ENCODE measurements around the gene UAP1.
A peak's percentile ranks its signal among the peaks of the same experiment; 100 is the strongest.

UAP1 gene

DNA sequence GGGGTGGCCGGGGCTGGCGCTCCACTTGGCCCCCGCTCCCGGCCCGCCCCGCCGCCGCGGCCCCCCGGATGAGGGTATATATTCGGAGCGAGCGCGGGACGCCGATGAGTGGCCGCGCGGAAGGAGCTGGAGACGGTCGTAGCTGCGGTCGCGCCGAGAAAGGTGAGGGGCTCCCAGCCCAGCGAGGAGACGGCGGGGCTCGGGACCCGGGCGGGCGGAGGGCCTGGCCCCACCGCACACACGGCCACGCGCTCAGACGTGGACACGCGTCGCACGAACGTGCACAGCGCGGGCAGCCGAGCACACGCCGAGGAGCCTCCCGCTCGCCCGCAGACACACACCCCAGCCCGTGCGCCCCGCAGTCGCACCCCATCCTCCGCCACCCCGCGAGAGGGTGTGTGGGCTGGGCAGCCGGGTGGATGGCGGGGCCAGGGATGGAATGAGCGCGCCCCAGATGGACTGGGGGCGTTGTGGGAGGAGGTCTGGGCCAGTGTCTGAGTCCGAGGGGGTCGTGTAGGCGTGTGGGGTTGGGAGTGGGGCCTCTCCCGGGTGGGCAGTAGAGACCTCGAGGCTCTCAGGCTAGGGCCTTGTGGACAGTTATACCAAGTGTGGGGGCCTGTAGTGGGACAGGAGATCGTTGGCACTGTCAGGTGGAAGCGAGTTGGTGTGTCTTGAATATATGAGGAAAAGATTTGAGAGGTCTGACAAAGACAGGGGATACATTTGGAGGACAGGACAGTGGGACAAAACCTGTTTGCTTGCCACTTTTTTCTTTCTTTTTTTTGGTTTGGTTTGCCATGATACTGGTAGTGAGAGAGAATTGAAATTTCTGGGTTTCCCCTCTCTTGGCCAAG, at the start of gene UAP1:
UAP1 (plus strand) TSS at position 107 of the 854 bp plus-strand sequence. CDS start 4,347 bp downstream, outside the sequence.
- peak; percentile 26 for DNase-seq (ENCODE audit: low spot score)

DNA sequence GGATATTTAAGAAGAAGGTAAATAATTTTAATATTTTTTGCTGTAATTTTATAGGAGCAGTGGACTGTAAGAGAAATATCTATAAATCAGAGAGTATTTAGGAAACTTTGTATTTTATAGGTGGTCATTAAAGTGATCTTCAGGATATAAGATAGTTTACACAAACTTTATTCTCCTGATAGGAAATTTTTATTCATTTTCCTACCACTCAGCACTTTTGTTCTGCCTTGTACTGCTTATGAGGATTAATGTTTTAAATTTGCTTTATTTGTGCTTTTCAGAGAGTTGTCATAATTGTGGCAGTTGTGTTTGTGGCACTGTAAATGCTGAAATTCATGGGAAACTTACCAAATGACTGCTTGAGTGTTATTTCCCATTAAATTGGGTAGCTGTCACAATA, 34.2 kb upstream of the UAP1 start:
- no peak for DNase-seq (ENCODE audit: low spot score)

DNA sequence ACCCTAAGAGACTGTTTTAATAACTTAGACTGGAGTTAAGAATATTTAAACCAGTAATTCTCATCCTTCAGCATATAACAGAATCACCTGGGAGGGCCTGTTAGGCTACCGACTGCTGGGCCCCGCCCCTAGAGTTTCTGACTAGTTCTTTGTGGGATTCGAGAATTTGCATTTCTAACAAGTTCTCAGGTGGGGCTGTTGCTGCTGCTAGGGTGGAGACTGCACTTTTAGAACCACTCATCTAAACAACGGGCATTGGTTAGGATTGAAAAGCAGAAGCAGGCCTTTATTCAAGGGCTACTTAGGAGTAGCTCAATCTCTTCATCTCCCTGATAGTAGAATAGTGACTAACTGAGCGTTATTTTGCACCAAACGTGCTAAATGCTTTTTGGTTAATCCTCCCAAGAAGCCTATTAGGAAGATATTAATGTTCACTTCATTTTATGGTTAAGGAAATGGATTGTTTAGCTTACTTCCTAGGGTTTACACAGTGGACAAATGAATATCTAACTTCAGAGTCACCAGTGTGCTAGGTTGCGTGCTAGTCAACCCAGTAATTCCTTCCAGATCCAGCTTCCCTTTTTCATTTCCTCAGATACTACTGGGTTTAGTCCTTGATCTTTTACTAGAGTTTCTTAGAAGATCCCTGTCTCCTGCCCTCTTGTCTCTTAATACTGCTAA, 31.1 kb upstream of the UAP1 start:
- peak; percentile 37 for DNase-seq (ENCODE audit: low spot score)

DNA sequence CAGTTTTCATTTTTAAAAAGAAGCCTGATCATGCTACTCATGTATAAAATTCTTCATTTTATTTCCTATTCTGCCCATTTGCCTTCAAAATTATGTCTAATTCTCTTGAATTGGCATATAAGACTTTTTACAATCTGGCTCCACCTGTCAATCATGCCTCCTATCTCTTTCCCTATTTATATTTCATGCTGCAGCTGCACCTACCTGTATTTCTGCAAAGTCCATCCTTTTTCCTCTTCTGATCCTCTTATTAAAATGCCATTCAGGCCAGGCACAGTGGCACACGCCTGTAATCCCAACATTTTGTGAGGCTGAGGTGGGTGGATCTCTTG, 30.6 kb upstream of the UAP1 start:
- DNase-seq (ENCODE audit: low spot score), result no peak

DNA sequence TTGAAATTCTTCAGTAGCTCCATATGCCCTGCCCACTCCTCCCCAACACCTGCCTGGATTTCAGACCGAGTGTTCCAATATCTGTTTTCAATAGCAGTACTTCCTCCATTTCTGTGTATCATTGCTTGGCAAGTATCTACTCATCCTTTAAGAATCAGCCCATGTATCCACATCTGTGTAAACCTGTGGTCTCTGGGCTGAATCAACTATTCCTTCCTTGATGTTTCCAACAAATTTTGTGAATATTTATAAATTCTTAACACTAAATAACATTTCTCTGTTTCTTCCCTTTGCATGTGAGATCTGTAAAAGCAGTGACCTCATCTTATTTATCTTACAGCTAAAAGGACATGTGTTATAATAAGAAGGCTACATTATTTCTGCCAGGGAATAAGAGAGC, 26.0 kb upstream of the UAP1 start:
- no peak for DNase-seq (ENCODE audit: low spot score)

DNA sequence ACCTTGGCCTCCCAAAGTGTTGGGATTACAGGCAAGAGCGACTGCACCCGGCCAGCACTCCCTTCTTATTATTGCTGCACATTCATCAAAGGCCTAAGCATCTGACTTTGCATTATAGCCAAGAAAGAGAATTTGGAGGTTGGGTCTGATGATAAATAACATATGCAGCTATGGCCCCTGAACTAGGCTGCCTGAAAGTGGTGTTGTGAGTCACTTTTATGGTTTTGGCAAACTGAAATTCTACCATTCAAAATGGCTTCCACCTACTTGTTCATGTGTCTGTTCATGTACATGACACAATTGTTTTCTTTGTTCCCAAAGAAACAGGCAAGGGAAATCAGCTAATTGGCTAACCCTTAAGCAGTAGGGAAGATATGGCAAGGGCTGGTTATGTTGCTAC, 25.0 kb upstream of the UAP1 start:
- no peak for DNase-seq (ENCODE audit: low spot score)

DNA sequence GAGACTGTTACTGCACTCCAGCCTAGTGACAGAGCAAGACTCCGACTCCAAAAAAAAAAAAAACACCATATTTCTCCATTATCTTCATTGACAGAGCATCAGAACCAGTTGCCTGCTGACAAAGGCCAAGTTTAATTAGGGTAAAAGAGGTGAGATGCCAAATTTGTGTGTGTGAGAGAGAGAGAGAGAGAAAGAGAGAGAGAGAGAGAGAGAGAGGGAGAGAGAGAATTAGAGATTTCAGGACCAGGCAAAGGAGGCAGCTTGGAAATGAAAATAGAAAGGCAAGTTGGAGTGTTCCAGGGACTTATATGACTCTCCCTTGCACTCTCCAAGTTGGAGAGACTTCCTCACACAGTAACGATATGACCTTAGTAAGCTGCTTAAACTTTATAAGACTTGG, 24.3 kb upstream of the UAP1 start:
- DNase-seq (ENCODE audit: low spot score), result no peak

DNA sequence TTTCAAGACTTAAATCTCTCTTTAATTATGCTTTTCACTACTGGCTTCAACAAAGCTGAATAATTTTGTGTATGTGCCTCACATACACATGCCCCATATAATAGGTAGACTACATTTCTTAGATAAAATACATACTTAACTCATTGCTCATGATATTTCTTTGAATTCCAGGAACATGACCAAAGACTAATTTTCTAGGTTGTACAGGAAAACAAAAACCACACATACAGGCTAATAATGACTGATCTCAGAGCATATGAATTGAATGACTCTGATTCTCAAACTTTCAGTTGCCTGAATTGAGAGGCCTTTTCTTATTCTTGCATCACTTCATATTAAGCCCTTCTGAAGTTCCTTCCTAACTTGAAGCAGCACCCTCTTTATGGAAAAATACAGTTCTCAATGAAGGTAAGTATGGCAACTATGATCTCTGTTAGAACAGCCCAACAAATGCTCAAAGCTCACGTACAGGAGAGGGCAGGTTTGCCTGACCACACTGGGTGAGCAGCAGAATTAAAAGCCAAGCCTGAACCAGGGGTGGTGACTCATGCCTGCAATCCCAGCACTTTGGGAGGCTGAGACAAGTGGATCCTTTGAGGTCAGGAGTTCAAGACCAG, 22.6 kb upstream of the UAP1 start:
- DNase-seq (ENCODE audit: low spot score), result no peak

DNA sequence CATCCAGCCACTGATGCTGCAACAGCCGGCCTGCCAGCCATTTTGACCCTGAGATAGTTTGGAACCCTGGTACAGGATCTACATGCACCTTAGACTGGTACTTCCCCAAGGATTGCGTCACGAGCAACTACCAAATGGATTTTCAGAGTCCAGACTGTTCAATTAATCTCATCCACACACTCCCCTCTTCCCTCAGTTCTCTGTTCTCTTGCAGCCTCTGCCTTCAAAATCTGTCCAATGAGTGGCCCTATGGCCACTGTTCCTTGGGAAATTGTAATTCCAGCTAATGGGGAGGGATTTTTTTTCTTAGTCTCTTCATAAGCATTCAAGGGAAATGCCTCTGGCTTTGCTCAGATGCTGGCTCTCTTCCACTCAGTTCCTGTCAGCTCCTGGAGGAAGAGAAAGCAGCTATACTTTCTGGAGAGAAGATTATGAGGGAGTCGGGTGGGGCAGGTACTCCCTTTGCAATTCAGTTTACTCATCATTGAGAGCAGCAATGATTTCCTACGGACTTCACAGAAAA, 19.8 kb upstream of the UAP1 start:
- DNase-seq (ENCODE audit: low spot score), result no peak

DNA sequence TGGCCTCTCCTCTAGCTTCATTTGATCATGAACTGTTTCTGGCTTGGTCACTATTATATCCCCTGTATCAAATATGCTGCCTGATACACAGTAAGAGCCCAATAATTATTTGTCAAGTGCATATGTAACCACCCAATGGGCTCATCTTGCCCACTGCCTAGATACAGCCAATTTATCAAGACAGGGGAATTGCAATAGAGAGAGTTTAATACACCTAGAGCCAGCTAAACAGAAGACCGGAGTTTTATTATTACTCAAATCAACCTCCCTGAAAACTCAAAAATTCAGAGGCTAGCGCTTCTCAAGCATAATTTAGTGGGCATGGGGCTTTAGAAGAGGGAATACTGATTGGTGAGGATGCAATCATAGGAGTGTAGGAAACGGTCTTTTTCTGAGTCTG, 18.3 kb upstream of the UAP1 start:
- no peak for DNase-seq (ENCODE audit: low spot score)

DNA sequence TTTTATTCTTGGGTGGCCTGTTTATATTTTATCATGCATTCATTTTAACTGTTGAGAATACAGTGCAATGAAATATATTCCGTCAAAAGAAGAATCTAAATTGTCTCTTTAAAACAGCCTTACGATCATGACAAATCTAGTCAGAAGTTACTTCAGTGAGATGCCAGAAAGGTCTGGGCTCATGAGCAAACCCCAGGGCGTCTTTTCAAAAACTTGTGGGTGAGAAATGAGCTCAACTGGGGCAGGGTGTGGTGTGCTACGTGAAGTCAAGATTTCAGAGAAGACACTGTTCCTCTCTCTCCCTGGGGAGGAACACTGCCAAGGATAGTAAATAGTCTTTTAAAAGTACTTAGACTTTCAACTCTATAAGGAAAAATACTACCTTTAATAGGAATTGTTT, 13.4 kb upstream of the UAP1 start:
- no peak for DNase-seq (ENCODE audit: low spot score)

DNA sequence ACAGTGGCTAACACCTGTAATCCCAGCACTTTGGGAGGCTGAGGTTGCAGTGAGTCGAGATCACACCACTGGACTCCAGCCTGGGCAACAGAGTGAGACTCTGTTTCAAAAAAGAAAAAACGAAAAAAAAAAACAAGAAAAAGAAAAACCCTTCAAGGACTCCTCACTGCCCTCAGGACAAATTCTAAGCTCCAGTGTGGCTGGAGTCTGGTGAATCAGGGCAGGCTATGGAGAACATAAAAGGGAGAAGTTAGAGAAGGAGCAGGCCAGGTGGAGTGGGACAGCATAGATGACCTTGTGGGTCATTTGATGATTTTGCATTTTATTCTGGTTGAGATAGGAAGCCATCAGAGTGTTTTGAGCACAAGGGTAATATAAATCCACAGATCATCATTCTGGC, 12.5 kb upstream of the UAP1 start:
- DNase-seq (ENCODE audit: low spot score), result no peak

DNA sequence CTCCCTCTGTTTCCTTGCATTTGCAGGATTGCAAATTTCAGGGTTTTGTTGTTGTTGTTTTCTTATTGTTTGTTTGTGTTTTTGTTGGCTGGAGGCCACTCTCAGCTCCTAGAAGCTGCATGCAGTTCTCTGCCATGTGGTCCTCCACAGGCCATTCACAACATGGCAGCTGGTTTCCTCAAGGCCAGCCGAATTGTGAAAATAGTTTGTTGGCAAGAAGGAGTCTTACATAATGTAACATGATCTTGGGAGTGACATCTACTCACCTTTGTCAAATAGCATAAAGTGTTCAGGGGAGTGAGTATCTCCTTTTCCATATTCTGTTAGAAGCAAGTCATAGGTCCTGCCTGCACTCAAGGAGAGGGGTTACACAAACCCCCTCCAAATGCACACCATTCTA, 10.6 kb upstream of the UAP1 start:
- no peak for DNase-seq (ENCODE audit: low spot score)

DNA sequence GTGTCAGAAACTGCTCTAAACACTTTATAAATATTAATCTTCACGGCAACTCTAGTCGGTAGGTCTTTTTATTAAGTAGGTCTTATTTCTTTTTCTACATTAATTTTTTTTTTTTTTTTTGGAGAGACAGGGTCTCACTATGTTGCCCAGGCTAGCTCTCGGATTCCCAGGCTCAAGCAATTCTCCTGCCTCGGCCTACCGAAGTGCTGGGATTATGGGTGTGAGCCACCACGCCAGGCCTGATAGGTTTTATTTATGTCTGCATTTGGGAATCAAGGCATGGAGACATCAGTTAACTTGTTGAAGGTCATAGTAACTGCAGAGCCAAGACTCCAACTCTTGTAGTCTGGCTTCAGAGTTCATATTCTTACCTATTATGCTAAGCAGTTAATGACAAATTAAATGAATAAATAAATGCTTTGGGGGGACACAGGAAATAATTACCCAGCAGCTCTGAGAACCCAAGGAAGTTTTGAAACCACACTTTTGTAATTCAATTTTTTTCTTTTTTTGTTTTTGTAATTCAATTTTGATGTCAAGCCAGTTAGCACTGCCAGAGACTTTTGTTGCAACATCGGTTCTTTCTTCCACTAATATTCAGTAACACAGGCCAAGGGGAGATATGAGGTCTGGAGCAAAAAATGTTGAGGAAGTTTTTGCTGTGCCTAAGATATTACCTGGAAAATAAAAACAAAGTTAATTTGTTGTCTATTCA, 9.4 kb upstream of the UAP1 start:
- DNase-seq (ENCODE audit: low spot score), result no peak

DNA sequence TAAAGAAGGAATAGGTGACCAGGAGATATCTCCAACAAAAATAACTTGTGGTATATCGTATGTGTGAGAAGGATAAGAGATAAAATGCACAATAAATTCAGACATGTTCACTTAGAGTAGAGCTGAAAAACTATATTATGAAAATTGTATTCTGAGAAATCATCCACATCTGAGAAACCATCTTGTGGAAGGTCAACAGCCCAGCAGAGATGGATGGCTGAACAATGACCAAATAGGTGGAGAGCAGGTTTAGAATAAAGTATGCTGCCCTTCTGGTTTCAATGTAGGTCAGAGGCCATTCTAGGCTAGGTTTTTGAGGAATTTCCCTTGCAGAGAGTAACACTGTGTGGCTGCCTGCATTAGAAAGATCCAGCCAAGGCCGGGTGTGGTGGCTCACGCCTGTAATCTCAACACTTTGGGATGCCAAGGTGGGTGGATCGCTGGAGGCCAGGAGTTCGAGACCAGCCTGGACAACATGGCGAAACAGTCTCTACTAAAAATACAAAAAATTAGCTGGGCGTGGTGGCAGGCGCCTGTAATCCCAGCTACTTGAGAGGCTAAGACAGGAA, 8.8 kb upstream of the UAP1 start:
- no peak for DNase-seq (ENCODE audit: low spot score)

DNA sequence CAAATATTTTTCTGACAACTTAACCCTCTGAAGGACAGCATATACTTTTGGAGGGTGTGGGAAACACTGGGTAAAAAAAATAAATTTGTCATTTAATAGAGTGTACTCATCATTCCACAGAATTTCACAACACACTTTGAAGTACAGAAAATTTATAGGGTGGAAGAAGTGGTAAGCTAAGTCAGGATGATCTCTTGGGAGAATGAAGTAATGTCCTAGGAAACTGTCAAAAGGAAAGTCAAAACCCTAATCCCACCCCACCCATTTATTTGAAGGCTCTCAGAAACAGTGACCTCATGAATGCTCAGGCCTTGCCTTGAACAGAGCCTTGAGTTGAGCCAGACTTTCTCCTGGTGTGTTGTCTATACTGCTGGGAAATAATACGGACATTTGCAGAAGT, 7.3 kb upstream of the UAP1 start:
- no peak for DNase-seq (ENCODE audit: low spot score)

DNA sequence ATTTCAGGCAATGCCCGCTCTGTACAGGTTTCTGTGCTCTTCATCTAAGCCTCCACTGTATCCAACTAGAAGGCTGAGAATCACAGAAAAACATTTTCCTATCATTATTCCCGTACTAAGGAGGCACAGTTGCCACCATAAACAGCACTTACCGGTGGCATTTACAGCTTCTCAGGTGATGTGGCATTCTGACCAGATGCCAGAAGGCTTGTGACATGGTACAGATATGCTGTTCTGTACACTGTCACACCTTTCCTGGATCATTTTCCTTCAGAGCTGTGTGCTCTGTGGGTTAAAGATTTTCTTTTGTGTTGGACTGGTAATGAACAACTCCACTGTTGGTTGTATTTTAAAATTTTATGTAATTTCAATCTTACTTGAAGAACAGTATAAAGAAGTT, 4.0 kb upstream of the UAP1 start:
- no peak for DNase-seq (ENCODE audit: low spot score)

DNA sequence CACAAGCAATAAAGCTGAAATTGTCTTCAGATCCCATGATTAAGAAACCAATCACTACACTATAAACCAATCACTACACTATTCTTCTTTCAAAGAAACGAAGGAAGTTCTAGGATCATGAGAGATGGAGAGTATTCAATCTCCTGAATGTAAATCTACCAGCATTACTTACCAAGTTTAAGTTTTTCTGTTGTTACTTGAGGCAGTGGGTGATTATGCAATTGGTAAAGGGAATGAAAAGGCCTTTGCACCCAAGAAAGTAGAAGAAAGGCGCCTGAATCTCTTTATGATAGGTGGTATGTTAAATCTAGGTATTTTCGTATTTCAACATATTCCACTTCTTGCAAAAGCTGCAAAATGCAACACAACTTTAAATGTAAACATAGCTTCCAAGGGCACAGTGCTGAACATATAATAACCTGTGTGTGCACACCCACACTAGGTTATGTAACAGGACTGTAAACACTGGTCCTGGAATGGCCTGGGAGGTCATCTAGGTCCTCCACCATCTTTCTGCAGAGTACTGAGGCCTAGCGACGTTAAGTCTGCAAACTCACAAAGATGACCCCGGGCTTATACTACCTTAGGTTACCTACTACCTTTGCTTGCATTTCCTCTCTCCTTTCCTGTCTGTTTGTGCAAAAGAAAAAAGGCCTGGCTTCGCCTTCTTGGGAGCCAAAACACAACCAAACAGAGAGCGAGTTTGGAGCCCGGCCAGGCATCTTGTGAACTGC, 1.1 kb upstream of the UAP1 start:
- DNase-seq (ENCODE audit: low spot score), result no peak

DNA sequence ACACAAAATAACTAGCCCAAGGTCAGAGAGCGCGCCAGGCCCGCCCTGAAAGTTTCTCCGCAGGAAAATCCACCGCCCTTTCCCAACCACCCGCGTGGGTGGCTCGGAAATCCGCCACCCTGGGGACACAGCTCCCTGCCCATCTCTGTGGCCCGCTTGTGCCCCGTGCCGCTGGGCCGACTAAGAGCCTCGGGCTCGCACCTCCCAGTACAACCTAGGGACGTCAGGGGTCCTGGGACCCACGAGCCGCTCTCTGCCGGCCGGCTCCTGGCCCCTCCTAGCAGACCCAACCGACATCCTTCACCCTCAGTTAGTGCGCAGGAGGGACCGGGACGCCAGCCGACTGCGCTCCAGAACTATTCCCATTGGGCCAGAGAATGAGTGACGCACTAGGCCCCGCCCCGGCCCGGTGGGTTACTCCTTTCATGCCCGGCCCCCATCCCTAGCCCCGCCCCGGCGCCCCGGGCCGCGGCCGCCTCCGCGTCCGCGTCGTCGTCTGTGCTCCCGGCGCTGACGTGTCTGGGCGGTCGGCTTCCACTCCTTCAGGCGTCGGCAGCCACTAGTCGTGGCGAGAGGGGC, 396 bp upstream of the UAP1 start:
- DNase-seq (ENCODE audit: low spot score), result peak; percentile 96

DNA sequence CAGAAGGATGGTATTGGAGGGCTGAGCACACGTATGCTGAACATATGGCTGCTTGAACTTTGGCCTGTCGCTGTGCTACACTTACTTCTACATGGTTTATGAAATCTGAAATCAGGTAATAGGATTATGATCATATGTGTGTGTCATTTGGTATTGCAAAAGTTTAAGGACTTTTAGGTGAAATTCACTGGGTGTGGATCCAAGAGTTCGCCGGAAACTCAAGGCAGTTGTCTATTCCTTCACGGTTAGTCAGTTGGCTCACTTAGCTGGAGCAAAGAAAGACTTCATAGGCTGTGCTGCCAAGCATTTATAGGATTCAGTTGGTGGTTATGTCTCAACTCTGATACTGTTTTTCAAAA, 927 bp downstream of the UAP1 start:
- peak; percentile 15 for DNase-seq (ENCODE audit: low spot score)

DNA sequence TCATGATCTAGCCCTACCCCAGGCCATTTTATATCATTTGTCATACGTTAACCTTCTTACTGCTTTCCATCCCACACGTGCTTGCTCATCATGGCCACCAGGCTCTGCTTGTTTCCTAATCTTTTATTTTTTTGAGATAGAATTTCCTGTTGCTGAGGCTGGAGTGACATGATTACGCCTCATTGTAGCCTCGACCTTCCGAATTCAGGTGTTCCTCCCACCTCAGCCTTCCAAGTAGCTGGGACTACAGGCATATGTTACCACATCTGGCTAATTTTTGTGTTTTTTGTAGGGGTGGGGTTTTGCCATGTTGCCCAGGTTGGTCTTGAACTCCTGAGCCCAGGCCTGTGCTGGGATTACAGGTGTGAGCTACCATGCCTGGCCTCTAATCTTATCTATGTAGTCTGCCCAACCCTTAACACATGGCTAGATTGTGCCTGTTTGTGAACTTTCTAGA, 3.3 kb downstream of the UAP1 start:
- no peak for DNase-seq (ENCODE audit: low spot score)

All from pons (tissue), 1 donor.